Measurements from ENCODE around the gene ZDHHC5. TPM values are rescaled to one million over a fixed set of nuclear protein-coding genes. Genes with fewer than 3 reads are reported as not detected.

Gene ZDHHC5
- total and polyA plus RNA-seq, 8 donors: 14.9 to 42.3 (median 29.2) TPM

GRCh38 chr11:57646799-57647303, 21.1 kb upstream of the ZDHHC5 start:
- intact Hi-C loops (cut with DNase I): loop anchor here (5.0 to 10.0 kb wide), 5 partner anchors 72 to 305 kb away; partner anchors contain the start of gene UBE2L6 (in 2 of the 3)
- peak in 1 of 4 donors; percentile 5 for ATAC-seq

GRCh38 chr11:57647372-57647771, 20.5 kb upstream of the ZDHHC5 start:
- H3K4me3 ChIP-seq: no peak overlapping the region
- H3K9me3 ChIP-seq: no peaks in the 10 kb centered on the region
- DNase-seq (no peak), ATAC-seq (no peak), FAIRE-seq (no peak)
- peaks cover 0 to 4% (median 4%) of the 10 kb centered on the region in 3 donors for H3K4me1 ChIP-seq
- TF ChIP-seq CTCF (IDR thresholded peaks at IDR 0.05): no peak
- WGBS, 2 donors: 4% methylated on average over 10 of the region's 10 CpGs
- H3K27me3 ChIP-seq: peaks cover 0 to 6% (median 0%) of the 10 kb centered on the region in 4 donors
- H3K36me3 ChIP-seq: no peaks in the 10 kb centered on the region
- no peak overlapping the region for H3K27ac ChIP-seq
- intact Hi-C loops (cut with DNase I): loop anchor here (5.0 to 10.0 kb wide), 5 partner anchors 73 to 305 kb away; partner anchors contain the start of gene UBE2L6 (in 2 of the 3)

More at GRCh38 chr11:57646799-57647303, 21.1 kb upstream of the ZDHHC5 start:
- no peak for FAIRE-seq
- no peak for TF ChIP-seq CTCF (IDR thresholded peaks at IDR 0.05)
- Histone ChIP-seq H3K36me3 (no peaks in the 10 kb centered on the region), H3K9me3 (no peaks in the 10 kb centered on the region), H3K27ac (no peak overlapping the region), H3K4me3 (no peak overlapping the region), H3K27me3 (peaks cover 0 to 2% (median 0%) of the 10 kb centered on the region in 4 donors), H3K4me1 (peaks cover 0 to 4% (median 4%) of the 10 kb centered on the region in 3 donors)
- no peak for DNase-seq
- 8% methylated on average over 23 of the region's 23 CpGs for WGBS, 2 donors

GRCh38 chr11:57647960-57648800, 19.7 kb upstream of the ZDHHC5 start:
- TF ChIP-seq CTCF (IDR thresholded peaks at IDR 0.05): no peak
- FAIRE-seq (no peak), DNase-seq (no peak), ATAC-seq (peak in 2 of 4 donors; percentile 6 to 10)
- Histone ChIP-seq H3K27me3 (peaks cover 0 to 9% (median 0%) of the 10 kb centered on the region in 4 donors), H3K4me3 (no peak overlapping the region), H3K9me3 (no peaks in the 10 kb centered on the region), H3K27ac (no peak overlapping the region), H3K4me1 (peaks cover 0 to 4% (median 4%) of the 10 kb centered on the region in 3 donors), H3K36me3 (no peaks in the 10 kb centered on the region)
- 18 to 26% methylated on average over 10 to 13 of the region's 13 CpGs for WGBS, 2 donors
- intact Hi-C loops (cut with DNase I): loop anchor here (5.0 to 10.0 kb wide), 5 partner anchors 73 to 306 kb away; partner anchors contain the start of gene UBE2L6 (in 2 of the 3)

GRCh38 chr11:57648801-57649735, 18.8 kb upstream of the ZDHHC5 start:
- ATAC-seq (no peak), FAIRE-seq (no peak), DNase-seq (no peak)
- intact Hi-C loops (cut with DNase I): loop anchor here (5.0 to 10.0 kb wide), 5 partner anchors 74 to 307 kb away; partner anchors contain the start of gene UBE2L6 (in 2 of the 3)
- Histone ChIP-seq H3K36me3 (no peaks in the 10 kb centered on the region), H3K27ac (no peak overlapping the region), H3K9me3 (no peaks in the 10 kb centered on the region), H3K4me1 (peaks cover 0 to 4% (median 4%) of the 10 kb centered on the region in 3 donors), H3K27me3 (peaks cover 0 to 9% (median 0%) of the 10 kb centered on the region in 4 donors), H3K4me3 (peak overlapping the region in 1 of 4 donors; percentile 14)
- no peak for TF ChIP-seq CTCF (IDR thresholded peaks at IDR 0.05)
- WGBS, 2 donors: 8 to 10% methylated on average over 21 to 23 of the region's 23 CpGs
